A549 treated with CORT108297 at 1 μM for 4 hours (cell line): ENCODE results near the gene STRIP1. TPM values are rescaled to one million over a fixed set of nuclear protein-coding genes. Genes with fewer than 3 reads are reported as not detected.

Experiments used
- total RNA-seq: library from RNA; stranded (reverse); fragments of 200-300 nt; extraction: Qiagen RNA extraction; gene quantifications from 5 replicates; pipeline ENCODE4 v1.2.3, GENCODE V29; 2022

STRIP1 gene
- 11.6 to 15.3 TPM (median 13.7 TPM) in 5 replicates for total RNA-seq

GRCh38 chr1:110034451-110035235 is at the start of gene STRIP1:
TSS of gene STRIP1 (plus strand) at chr1:110034624. CDS start at chr1:110034638, 14 bp downstream.

GRCh38 chr1:110070671-110071242 is 36.3 kb downstream of the STRIP1 start, which contains the start of gene ALX3:
TSS of gene ALX3 (minus strand) at chr1:110070672. CDS start at chr1:110070612, 60 bp downstream.

Other genes with a start within 250 kb of the STRIP1 start
- 19.9 to 24.6 TPM (median 23.9 TPM) in 5 replicates for gene CSF1, start 123.8 kb upstream of the STRIP1 start, total RNA-seq
- gene AHCYL1, start 49.9 kb upstream of the STRIP1 start, total RNA-seq: 47.2 to 54.9 TPM (median 50.7 TPM) in 5 replicates
- gene ALX3, start 36.0 kb downstream of the STRIP1 start, total RNA-seq: not detected in 5 replicates
- not detected in 5 replicates for gene UBL4B, start 77.8 kb downstream of the STRIP1 start, total RNA-seq
- 4.6 to 7.0 TPM (median 5.8 TPM) in 5 replicates for gene SLC6A17, start 115.9 kb downstream of the STRIP1 start, total RNA-seq
- gene KCNC4, start 175.7 kb downstream of the STRIP1 start, total RNA-seq: 2.5 to 4.4 TPM (median 3.9 TPM) in 5 replicates